NCI-H2029 (cell line): ENCODE data around the gene ADGRL3.

Experiments used
- DNase-seq: peaks from one replicate; lab custom pipeline; 2025; lab: John Stamatoyannopoulos, UW

Gene ADGRL3

DNA sequence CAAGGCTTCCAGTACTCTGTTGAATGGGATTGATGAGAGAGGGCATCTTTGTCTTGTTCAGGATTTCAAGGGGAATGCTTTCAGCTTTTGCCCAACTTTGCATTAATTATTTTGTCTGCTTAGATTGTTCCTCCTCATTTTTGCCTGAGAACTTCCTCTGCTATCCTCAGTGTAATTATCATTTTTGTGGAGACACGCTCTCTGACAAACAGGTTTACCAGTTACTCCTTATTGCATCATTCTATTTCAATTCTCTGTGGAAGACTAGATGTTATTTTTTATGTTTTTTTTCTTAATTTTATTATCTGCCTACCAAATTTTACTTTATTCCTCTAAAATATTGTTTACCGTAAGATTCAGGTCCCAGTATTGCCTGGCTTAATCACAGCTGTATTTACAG, 349.2 kb downstream of the ADGRL3 start:
- DNase-seq: no peak

DNA sequence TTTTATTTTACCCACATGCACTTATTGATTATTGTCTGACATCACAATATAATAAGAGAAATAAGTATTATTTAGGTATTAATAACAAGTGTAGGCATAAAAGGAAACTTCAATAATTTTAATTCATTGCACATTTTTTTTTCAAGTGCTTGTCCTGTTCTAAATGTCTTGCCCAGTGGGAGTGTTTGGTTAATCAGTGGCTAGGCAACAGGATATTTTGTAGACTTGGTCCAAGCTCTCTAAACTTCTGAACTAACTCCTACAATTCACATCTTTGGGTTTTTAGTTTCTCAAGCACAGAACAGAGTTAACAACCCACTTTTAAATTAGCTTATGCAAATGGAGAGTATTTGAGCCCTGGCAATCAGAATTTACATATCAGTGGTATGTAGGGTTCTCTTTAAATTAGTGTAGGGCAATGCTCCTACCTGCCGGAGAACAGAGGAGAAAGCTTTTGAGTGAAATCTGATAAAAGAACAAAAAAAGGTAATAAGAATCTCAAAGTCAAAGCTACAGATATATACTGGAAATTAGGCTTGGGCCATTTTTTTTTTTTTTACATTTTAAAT, 353.5 kb downstream of the ADGRL3 start:
- no peak for DNase-seq

DNA sequence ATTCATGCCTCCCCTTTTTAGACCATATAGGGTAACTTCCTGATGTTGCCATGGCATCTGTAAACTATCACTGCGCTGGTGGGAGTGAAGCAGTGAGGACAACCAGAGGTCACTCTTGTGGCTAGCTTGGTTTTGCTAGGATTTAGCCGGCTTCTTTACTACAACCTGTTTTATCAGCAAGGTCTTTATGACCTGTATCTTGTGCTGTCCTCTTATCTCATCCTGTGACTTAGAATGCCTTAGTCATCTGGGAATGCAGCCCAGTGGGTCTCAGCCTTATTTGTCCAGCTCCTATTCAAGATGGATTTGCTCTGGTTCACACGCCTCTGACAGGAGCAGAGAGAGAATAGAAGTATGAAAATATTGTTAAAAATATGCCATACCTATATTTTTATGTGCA, 355.7 kb downstream of the ADGRL3 start:
- DNase-seq: no peak

DNA sequence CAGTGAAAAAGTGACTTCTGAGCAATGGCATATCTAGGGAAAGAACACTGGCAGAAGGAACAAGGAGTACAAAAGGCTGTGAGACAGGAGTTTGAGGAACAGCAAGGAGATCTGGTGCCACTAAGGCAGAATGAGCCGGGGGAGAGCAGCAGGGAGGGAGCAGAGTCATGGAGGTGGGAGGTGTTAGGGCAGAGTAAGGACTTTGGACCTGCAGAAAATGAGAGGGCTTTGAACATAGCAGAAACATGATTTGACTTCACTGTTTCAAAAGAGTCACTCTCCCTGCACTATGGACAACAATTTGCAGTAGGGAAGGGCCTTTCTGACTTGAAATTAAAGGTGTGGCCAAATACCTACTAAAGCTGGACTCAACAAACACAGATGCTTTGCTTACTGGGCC, 356.2 kb downstream of the ADGRL3 start:
- no peak for DNase-seq

DNA sequence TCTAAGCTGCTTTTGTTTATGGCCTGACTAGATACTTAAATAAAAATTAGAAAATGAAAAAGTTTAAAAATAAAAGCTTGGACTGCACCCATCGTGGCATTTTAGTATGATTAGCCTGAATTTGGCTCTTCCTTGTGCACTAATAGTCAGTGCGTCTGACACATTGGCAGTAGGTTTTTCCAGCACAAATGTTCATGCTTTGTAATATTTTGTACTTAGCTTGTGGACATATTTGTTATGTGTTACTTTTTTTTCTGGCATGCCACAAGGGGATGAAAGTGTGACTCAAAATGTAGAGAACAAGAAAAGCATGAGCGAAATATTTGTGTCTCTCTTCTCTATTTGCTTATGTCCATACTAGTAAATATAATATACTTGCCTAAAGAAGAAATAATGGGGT, 359.3 kb downstream of the ADGRL3 start:
- DNase-seq: no peak

DNA sequence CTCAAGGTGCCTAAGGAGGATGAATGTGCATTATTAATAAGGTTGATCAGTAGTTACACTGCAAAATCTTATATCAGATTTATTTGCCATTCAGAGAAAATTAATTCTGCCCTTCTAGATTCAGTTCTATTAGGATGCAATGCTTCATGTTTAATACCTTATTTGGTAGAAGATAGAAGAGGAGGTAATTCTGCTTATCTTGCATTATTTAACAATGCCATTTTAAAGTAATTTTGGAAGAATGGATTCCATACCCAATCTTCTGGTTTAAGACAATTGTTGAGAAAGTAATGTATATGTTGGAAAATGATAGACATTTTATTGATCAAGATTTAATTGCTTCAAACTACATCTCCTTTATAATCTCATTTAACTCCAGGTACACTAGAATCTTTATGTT, 360.9 kb downstream of the ADGRL3 start:
- no peak for DNase-seq

DNA sequence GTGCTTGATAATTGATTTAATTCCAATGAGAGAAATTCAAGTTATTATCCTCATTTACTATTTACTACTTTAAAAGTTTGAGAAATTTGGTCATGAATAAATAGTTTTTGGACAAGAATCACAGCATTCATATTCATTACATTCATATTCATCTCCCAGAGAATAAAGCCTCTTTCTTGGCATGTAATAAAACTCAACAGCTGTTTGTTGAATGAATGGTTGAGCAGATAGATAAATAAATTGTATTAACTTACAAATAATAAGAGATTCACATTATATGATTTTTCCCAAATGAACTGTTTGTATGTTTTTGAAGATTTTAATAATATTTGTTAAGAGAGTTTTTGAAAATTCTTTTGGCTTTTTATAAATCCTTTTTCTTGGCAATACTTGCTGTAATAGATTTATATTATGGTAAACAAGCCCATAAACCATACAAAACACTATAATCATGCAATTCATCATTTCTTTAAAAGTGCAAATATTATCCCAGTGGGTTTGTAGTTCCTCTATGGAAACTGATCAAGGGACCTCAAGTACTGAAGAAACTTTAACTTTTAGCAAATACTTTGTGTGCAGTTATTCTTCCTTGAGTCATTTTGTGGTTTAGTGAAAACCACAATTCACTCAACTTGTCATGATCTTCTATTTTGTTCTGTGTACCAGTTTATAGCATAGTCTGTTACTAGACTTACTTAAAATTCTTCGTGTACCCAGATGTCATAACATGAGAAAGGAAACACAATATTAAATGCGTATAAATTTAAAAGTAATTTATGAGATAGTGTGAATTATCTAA, 371.8 kb downstream of the ADGRL3 start:
- no peak for DNase-seq

DNA sequence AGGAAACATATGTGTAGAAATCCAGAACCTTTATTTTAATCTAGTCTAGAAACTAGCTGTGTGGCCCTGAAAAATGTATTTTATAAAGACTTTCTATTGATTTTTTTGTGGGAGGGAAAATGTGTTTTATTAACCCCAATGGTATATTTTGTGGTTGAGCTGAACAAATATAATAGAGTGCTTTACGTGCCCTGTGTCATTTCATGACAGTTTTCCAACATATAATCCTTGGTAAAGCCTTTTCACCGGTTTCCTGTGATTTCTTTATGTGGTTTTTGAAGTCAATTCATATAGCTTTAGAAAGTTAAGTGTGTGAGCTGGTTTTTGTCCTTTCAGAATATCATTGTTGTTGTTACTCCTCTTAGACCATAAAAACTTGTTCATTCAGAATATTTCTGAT, 375.7 kb downstream of the ADGRL3 start:
- no peak for DNase-seq

DNA sequence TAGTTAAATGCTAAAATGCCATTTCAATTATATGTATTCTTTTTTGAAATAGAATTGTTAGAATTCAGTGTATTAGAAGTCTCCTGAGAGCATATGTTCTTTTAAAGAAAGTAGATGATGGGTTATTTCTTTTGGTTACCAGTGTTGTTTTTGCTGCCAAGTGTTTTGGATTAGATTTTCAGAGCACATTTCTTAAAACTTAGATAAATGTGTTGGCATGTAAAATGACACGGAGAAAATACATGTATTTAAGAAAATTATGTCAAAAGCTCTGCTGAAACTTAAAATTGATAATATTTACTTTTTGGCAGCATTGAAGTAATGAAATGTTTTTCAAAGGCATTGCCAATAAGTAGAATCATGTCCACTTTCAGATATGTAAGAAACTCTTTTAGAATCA, 379.7 kb downstream of the ADGRL3 start:
- no peak for DNase-seq

DNA sequence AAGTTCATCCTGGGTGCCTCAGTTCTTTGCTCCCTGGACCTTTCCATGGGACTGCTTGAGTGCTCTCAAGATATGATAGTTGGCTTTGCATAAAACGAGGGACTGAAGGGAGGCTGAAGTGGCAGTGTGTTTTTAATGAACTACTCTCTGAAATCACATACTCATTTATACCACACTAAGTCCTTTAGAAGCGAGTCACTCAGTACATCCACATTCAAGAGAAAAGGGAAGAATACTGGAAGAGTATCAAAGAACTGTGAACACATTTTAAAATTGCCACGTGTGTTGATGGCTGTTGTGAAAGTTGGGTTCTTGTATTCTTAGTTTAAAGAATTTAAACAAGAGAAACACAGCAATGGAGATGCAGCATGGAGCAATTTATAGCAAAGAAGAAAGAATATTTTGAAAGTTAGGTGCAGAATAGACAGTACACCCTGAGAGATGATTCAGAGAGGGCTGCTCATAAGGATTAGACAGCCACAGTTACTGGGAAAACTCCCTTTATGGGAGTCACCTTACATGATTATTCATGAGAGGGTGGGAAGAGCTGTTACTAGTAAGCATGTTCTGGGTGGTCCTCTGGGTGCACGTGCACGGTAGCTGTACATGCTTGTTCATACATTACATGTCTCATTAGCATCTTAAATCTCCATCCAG, 380.7 kb downstream of the ADGRL3 start:
- no peak for DNase-seq

DNA sequence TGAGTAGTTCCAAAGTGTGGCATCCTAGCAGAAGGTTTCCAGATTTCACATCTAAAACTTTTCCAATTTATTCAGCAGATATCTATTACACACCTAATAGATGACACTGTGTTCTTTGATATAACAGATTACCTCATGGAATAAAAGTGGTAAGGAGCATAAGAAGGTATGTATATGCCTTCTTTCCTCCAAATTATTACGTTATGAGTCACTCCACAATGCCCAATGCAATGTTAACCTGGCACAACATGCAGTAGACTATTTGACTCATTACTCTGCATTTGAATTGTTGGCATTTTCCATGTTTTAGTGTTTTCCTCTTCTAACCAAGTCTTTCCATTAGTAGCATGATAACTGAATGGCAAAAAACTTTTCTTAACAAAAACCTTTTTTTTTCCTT, 383.6 kb downstream of the ADGRL3 start:
- DNase-seq: no peak

DNA sequence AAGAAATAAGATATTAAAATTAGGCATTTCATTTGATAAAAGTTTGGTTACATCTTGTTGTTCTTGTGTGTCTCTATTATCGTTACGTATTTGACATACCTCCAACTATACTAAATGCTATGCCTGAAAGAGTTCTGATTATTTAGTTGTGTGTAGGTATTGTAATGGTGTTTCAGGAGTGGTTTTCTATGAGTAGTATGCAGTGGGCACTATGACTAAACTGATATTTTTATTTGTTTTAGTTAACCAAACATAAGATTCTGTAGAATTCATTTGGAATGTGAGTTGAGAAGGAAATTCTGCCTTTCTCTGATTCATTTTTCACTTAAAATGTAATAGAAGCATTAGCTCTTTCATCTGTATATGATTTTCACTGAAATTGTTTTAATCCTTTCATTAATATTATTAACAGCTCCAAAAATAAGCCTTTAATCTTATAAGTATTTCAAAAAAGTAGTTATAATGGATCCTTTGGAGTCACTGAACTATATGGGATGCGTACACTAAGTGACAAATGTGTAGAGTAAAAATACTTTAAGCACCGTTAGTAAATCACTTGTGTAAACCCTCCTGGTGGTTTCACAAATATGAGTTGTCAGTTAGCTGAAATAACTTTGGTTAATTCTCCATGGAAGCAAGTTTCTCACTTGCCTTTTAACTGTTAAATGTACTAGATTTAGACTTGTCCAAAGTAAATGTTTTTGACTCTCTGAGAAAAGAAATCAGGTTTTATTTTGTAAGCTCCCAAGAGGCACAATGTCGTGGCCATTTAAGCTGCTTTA, 388.7 kb downstream of the ADGRL3 start:
- no peak for DNase-seq

DNA sequence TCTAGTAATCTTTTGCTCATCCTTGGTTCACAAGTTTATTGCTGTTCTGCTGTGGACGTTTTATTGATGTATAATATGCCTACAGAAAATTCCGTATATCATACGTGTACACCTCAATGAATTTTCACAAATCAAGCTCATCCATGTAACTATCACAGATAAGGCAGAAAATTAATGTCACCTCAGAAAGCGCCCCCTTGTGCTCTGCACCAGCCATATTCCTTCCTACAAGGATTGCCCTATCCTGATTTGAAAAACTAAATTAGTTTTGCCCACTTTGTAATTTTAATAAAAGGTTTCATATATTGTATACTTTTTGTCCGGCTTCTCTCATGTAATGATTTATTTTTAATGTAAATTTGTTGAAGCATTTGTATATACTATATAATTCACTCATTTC, 390.8 kb downstream of the ADGRL3 start:
- no peak for DNase-seq

DNA sequence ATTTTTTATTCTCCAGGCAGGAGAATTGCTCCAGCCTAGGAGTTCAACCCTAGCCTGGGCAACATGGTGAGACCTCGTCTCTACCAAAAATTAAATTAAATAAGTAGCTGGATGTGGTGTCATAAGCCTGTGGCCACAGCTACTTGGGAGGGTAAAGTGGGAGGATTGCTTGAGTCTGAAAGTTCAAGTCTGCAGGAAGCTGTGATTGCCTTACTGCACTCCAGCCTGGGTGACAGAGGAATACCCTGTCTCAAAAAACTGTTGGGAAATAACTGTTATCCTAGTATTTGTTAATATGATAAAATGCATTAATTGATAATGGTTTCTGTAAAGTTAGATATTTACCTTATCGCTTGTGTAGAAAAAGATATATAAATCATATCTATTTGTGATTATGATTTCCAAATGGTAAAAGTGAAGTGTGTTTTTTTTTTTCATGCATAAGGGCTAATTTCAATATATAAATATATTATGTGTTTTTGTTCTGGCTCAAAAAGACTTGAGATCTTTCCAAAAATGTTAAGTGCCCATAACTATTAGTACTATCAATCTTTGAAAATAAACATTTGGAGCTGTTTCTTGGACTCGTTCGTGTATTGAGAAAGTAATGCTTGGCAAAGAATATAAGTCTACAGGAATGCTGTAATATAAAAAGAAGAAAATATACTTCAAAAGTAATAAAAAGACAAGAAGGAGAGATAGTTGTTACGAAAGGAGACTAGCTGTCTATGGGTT, 396.6 kb downstream of the ADGRL3 start:
- DNase-seq: no peak

DNA sequence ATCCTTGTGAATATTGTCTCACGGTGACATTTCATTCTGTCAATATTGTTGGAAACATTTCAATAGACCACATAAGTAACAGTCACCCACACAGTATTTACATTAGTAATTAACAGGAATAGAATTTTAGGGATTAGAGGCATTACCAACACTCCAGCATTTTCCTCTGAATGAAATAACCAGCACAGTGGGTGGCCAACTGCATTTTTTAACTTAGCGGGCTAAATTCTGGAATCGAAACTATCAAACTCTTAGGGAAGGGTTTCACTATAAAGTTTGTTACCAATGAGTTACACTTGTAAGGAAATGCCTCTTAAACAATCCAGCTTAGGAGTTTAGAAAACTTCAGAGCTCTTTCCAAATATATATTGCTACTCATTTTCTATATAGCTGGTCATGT, 403.0 kb downstream of the ADGRL3 start:
- no peak for DNase-seq

DNA sequence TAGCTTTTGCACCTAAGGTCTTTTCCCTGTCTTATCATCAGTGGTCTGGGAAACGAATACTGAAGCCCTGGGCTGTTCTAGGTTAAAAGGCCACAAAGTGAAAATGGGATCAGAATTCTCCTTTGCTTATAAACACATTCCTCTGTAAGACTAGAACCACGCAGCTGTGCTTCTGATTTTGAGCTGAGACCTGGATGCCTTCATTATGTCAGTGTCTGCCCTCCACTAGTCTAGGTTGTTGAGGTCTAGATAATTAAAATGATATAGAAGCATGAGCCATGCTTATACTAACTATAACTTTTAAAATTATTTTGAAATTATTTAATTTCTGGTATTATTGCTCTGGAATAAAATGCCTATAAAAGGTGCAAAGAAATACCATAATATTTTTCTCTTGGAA, 403.9 kb downstream of the ADGRL3 start:
- no peak for DNase-seq

DNA sequence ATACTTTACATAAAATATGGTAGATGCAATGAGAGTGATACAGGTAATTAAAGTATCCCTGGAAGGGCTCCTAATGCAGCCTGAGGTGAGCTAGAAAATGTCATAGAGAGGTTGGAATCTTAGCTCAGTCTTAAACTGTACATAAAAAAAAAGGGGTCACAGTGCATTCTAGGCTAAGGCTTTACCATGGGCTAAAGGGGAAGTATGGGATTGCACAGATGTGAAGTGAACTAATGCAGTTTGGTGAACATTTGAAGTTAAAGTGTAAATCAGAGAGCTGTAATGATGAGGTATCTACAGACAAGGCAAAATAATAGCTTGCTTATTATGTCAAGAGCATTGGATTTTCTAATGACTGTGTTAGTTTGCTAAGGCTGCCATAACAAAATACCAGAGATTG, 405.9 kb downstream of the ADGRL3 start:
- DNase-seq: no peak

DNA sequence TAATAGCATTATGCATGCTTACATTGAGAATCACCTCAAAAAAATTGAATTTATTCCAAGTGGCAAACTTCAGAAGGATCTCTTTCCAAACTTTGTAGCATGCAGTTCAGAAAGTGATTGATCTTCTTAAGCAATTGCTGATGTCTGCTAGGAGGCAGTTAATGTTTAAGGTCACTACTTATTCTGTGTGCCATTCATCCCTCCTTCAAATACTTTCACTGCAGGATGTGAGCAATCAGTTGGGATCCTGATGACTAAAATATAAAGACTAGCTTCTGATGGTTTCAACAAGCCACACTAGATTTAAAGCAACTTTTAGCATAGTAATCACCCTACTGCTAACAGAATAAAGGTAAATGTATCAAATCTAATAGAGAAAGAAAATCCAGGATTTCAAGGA, 414.1 kb downstream of the ADGRL3 start:
- no peak for DNase-seq

DNA sequence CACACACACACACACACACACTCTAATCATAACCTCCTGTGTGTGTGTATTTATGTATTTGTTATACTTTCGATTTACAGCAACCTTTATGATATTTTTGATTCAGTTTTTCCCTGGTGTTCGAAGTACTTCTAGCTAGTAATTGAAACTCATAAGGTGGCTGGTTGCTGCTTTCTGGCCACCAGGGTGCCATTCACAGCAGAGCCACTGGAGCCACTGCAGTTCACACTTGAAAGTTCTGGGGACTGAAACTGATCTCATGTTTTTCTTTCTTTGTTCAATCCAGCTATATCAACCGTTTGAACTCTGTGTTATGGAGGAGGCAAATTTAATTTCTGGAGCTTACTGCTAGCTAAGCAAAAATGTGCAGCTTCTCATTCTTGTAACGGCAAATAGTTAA, 419.4 kb downstream of the ADGRL3 start:
- no peak for DNase-seq

DNA sequence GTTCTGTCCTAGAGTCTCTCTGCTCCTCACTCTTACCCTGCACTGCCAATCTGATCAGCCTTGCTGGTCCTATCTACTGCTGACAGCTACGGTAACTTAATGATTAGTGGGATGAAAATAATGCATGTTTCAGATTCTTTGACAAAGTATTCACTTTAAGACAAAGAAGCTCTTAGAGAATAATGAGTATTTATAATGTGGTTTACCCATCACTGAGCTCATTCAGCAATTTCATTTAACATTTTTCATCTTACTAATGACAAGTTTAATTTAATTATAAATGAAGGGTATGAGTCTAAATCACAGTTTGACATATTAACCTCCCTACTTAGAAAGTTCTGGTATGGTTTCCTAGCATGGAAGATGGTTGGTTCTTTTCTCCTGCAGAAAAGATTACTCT, 428.2 kb downstream of the ADGRL3 start:
- no peak for DNase-seq

DNA sequence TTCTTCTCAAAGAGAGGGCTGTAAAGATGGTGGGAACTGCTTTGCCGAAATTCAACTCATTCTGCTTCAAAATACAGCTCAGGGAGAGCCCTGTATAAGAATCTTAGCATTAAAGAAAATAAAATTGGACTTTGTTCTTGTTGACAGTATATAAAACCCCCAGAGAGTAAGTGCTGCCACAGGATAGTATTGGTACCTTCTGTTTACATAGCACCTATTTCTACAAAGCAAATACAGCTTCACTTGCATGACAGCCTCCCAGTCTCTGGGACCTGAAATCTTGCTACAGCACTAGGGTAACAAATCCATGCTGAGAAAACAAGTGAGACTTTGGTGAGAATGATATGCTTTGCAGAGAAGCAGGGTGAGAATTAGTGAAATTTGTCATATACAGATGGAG, 428.6 kb downstream of the ADGRL3 start:
- DNase-seq: no peak

DNA sequence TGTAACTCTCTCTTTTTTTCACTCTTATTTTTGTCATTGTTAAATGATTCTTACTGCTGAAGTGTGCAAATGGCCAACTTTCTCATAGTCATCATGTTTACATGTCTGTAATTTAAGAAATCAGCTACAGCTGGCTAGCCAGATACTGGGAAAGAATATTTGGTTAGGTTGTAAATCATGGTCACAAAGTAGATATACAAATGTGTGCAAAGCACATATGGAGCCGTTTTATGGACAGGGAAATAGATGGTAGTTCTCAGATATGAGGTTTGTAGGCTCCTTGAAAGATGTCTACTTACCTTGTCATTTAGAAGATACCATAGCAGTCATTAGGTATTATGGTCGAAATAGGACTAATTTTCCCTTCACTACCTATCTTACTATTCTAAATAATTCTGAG, 430.4 kb downstream of the ADGRL3 start:
- DNase-seq: no peak
